Calu3 (cell line): ENCODE data around the gene FCN3. TPM values are rescaled to one million over a fixed set of nuclear protein-coding genes. Genes with fewer than 3 reads are reported as not detected.

ENCODE experiments used
- BruUV-seq: library from RNA; stranded (reverse); fragments of 400-500 nt; replicated peaks from 2 replicates; lab custom pipeline; 2021; lab: Mats Ljungman, UMichigan
- CTCF ChIA-PET: fragments of 300-600 bp; sonication (Branson Sonifier 250); formaldehyde crosslinking; loops from one replicate; lab custom pipeline; 2022; ENCODE audit warnings: antibody characterized with exemption; lab: Charles Lee
- DNase-seq: peaks from one replicate; pipeline ENCODE4 v3.0.0; 2022
- H3K27ac Mint-ChIP-seq: one replicate; pipeline ENCODE4 v1.8.0; 2022; ENCODE audit warnings: mixed read lengths; ENCODE audit not compliant: unreplicated experiment
- H3K27me3 Mint-ChIP-seq: one replicate; pipeline ENCODE4 v1.8.0; 2022; ENCODE audit warnings: mixed read lengths; ENCODE audit not compliant: unreplicated experiment
- H3K36me3 Mint-ChIP-seq: one replicate; pipeline ENCODE4 v1.8.0; 2022; ENCODE audit warnings: mild to moderate bottlenecking, moderate library complexity, mixed read lengths; ENCODE audit not compliant: insufficient read depth, unreplicated experiment
- H3K4me1 Mint-ChIP-seq: one replicate; pipeline ENCODE4 v1.8.0; 2022; ENCODE audit warnings: mild to moderate bottlenecking, low read depth, mixed read lengths; ENCODE audit not compliant: unreplicated experiment
- H3K4me3 Mint-ChIP-seq: one replicate; pipeline ENCODE4 v1.8.0; 2022; ENCODE audit warnings: mild to moderate bottlenecking, low read depth, moderate library complexity, mixed read lengths; ENCODE audit not compliant: unreplicated experiment
- H3K9me3 Mint-ChIP-seq: one replicate; pipeline ENCODE4 v1.8.0; 2022; ENCODE audit warnings: low read depth, mixed read lengths; ENCODE audit not compliant: unreplicated experiment
- intact Hi-C: fragments of 100-400 bp; cut with micrococcal nuclease; formaldehyde crosslinking; loops from one replicate; pipeline ENCODE4 v1.10.0; 2022; ENCODE audit not compliant: unreplicated experiment
- total RNA-seq: library from RNA; stranded (reverse); gene quantifications from 2 replicates; pipeline ENCODE4 v1.2.3, GENCODE V29; 2022
- TF ChIP-seq, protein P1 (sequence below): fragments of 200-600 bp; IDR thresholded peaks from one replicate; pipeline ENCODE4 v1.8.0; 2022; ENCODE audit warnings: antibody characterized with exemption; ENCODE audit not compliant: unreplicated experiment

FCN3 gene
- total RNA-seq, 1 experiment from 2014 or later = not detected

DNA sequence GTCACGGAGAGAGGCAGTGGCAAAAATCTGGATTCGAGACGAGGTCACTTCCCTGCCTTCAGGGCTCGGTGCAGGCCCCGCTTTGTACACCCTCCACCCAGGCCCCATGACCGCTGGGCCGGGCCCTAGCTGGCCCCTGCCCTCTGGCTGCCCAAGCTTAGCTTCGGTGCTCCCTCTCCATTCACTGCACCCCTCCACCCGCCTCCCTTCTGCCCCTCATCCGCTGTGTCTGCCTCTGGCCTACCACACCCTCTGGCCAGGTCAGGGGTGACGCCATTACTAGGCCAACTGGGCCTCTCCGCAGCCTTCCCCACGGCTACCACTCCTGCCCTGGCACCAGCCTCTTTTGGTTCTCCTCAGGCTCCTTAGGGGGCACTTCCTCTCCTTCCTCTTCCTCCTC lies 9.0 kb upstream of the FCN3 start:
- intact Hi-C loops = no loop called here
- H3K9me3 Mint-ChIP-seq = no peaks in the 10 kb centered on the region
- CTCF ChIA-PET = no interaction called here

DNA sequence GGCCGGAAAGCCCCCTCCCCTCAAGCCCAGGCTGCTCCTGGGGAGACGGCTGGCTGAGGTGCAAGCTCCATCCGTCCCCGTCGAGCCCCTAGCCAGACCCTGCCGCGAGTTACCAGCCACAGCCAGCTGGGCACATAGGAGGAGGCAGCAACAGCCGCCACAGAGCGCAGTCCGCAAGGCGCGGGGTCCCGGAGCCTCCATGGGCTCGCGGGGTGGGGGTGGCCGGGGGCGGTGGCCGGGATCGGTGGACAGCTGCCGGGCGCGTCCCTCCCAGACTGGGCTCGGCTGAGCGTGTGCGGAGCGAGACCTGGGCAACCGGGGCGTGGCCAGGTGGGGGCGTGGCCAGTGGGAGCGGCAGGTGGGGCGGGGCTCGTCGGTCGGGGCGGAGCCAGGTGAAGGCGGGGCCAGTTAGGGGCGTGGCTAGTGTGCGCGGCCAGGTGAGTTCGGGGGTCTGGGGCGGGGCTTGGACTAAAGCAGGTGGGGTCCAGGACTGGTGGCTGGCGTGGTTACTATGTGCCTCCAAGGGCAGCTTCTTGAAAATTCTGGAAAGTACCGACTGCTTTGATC lies 8.5 kb upstream of the FCN3 start, which contains the start of gene CD164L2:
CD164L2 (minus strand) TSS at position 295 of the 567 bp plus-strand sequence; CDS start at position 201, 94 bp downstream.
- peak; percentile 52 for DNase-seq
- peaks cover 42% of the 10 kb centered on the region for H3K27me3 Mint-ChIP-seq
- TF ChIP-seq, protein P1, sequence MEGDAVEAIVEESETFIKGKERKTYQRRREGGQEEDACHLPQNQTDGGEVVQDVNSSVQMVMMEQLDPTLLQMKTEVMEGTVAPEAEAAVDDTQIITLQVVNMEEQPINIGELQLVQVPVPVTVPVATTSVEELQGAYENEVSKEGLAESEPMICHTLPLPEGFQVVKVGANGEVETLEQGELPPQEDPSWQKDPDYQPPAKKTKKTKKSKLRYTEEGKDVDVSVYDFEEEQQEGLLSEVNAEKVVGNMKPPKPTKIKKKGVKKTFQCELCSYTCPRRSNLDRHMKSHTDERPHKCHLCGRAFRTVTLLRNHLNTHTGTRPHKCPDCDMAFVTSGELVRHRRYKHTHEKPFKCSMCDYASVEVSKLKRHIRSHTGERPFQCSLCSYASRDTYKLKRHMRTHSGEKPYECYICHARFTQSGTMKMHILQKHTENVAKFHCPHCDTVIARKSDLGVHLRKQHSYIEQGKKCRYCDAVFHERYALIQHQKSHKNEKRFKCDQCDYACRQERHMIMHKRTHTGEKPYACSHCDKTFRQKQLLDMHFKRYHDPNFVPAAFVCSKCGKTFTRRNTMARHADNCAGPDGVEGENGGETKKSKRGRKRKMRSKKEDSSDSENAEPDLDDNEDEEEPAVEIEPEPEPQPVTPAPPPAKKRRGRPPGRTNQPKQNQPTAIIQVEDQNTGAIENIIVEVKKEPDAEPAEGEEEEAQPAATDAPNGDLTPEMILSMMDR = no peak
- no peaks in the 10 kb centered on the region for H3K36me3 Mint-ChIP-seq
- no peaks in the 10 kb centered on the region for H3K9me3 Mint-ChIP-seq
- H3K4me3 Mint-ChIP-seq = no peak within 1 kb of the TSS
- no TSS peak for BruUV-seq
- peaks cover 8% of the 10 kb centered on the region for H3K4me1 Mint-ChIP-seq
- intact Hi-C loops = no loop called here
- no peak within 1 kb of the TSS for H3K27ac Mint-ChIP-seq
- CTCF ChIA-PET = no interaction called here

More for the DNA sequence above, 9.0 kb upstream of the FCN3 start:
- H3K27ac Mint-ChIP-seq = no peak overlapping the region
- H3K27me3 Mint-ChIP-seq = peaks cover 42% of the 10 kb centered on the region
- DNase-seq = no peak
- H3K36me3 Mint-ChIP-seq = no peaks in the 10 kb centered on the region
- no TSS peak for BruUV-seq
- no peak overlapping the region for H3K4me3 Mint-ChIP-seq
- peaks cover 8% of the 10 kb centered on the region for H3K4me1 Mint-ChIP-seq
- TF ChIP-seq, protein P1 = no peak

DNA sequence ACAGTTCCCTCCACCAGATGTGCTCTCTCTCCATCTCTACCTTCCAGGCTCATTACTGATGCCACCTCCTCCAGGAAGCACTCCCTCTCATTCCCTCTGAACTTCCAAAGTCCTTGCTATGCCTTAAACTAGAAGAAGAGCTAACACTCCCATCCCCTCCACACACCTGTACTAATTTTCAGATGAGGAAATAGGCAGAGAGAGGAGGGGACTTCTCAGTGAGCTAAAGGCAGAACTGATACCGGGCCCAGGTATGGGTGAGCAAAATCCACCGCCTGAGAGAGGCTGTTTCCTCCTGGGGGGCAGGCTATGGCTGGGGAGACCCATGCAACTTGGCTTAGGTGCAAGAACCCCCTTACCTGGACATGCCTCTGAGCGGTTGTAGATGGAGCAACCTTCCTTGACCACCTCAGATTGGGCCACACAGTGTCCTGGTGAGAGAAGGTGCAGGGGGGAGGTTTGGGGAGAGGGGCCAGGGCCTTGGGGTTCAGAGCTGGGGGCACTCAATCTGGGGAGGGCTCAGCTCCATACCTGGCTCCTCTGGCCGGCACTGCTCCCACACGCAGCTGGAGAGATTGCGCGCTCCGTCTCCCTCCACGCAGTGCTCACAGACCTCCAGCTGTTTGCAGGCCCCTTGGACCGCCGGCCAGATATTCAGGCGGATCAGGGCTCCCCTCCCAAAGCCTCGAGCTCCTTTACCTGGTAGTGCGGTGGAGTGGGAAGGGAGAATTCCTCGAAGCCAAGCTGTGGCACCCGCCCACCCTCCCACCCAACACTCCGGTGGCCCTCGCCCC lies 7.5 kb upstream of the FCN3 start:
- H3K27ac Mint-ChIP-seq = no peak overlapping the region
- peaks cover 8% of the 10 kb centered on the region for H3K4me1 Mint-ChIP-seq
- no peaks in the 10 kb centered on the region for H3K9me3 Mint-ChIP-seq
- BruUV-seq = no TSS peak
- H3K36me3 Mint-ChIP-seq = no peaks in the 10 kb centered on the region
- DNase-seq = no peak
- TF ChIP-seq, protein P1 = no peak
- H3K27me3 Mint-ChIP-seq = peaks cover 38% of the 10 kb centered on the region
- CTCF ChIA-PET = interaction anchor here (0.8 kb wide), 1 partner anchor 141 kb away, joined by 3 read pairs; no protein-coding TSS in a partner anchor
- intact Hi-C loops = no loop called here
- H3K4me3 Mint-ChIP-seq = no peak overlapping the region

DNA sequence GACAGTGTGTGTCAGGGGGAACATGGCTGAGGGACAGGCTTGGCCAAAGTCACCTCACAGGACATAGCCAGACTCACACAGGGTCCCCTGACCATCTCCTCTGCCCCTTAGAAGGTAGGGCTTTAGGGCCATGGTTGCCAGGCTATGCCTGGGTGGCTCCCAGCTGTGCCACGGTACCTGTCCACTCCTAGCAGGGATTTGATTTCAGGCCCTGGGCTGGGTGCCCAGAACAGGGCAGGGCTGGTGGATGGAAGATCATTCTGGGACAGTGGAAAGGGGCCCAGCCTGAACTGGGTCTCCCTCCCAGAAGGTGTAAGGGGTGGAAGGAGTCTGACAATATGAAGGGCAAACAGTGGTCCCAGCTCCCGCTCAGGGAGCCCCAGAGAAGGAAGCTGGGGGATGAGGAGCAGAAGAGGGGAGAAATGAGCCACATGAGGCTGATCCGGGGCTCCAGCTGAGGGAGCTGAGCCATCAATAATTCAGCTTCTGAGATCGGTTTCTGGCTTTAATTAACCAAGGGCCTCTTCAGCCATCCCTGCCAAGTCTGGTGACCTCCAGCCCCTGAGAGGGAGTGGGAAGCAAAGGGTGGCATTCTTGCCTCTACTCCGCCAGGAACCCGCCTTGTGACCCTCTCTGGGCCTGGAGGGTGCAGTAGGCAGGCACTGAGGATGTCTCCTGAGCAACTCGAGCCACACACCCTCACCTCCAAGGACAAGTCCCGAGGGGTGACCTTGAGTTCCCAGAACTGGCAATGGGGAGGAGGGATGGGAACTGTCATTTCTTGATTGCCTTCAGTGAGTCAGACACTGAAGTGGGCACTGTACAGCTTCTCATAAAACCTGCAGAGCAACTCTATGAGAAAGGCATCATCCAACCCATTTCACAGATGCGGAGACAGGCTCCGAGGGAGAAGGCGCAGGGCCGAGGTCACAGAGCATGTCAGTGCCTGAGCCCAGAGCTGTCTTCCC lies 6.4 kb upstream of the FCN3 start:
- no peak overlapping the region for H3K4me3 Mint-ChIP-seq
- H3K36me3 Mint-ChIP-seq = no peaks in the 10 kb centered on the region
- H3K27me3 Mint-ChIP-seq = peaks cover 27% of the 10 kb centered on the region
- H3K9me3 Mint-ChIP-seq = no peaks in the 10 kb centered on the region
- intact Hi-C loops = no loop called here
- no peak overlapping the region for H3K27ac Mint-ChIP-seq
- peaks cover 2% of the 10 kb centered on the region for H3K4me1 Mint-ChIP-seq
- CTCF ChIA-PET = interaction anchor here (0.8 kb wide), 1 partner anchor 142 kb away, joined by 3 read pairs; no protein-coding TSS in a partner anchor
- BruUV-seq = no TSS peak
- TF ChIP-seq, protein P1 = no peak
- no peak for DNase-seq
